Measurements from ENCODE around the gene LIMK1. TPM values are rescaled to one million over a fixed set of nuclear protein-coding genes. Genes with fewer than 3 reads are reported as not detected.

LIMK1 gene
- 55.2 TPM for polyA plus RNA-seq (2013, experiment 1 of 2)
- polyA plus RNA-seq (2013, experiment 2 of 2): 43.4 TPM

GRCh38 chr7:74083117-74083876 lies at the start of gene LIMK1:
Gene LIMK1, plus strand, starts transcription at chr7:74083804. Its CDS starts 187 bp downstream, at chr7:74083991.
- Histone ChIP-seq H3K27ac (ENCODE audit: low read depth, low read length, severe bottlenecking) (peak within 1 kb of the TSS; percentile 73), H3K4me1 (ENCODE audit: control insufficient read depth, insufficient read depth, low read length, poor library complexity, severe bottlenecking) (peaks cover 15% of the 10 kb centered on the region), H3K36me3 (ENCODE audit: control insufficient read depth, insufficient read depth, low read length) (peaks cover 28% of the 10 kb centered on the region), H3K4me3 (ENCODE audit: extremely low read depth, insufficient read depth, low read length, poor library complexity, severe bottlenecking) (peak within 1 kb of the TSS; percentile 73), H3K9me3 (ENCODE audit: control insufficient read depth, low read length) (no peaks in the 10 kb centered on the region)
- WGBS, 2 experiments (ENCODE audit: insufficient coverage in 2 of 2): 16 to 36% methylated on average over 13 to 37 of the region's 71 CpGs

DNA sequence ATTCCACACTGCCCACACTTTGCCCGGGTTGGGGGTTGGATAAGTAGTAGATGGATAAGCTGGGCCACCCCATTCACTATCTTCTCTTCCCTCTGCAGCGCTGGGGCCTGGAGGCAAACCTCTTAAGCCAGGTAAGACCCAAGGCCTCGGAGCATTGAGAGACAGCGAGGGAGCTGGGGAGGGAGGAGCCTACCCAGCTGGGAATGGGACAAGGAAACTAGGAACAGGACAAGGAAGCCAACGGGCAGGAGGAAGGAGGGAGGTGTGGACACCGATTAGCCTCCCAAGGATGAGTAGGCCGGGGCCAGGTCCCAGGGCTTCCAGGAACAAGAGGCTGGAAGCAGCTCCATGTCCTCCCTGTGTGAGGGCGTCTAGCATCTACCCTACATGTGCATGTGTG lies 46.0 kb upstream of the LIMK1 start:
- no peak overlapping the region for H3K4me3 ChIP-seq (ENCODE audit: extremely low read depth, insufficient read depth, low read length, poor library complexity, severe bottlenecking)
- H3K9me3 ChIP-seq (ENCODE audit: control insufficient read depth, low read length): no peaks in the 10 kb centered on the region
- no peak overlapping the region for H3K27ac ChIP-seq (ENCODE audit: low read depth, low read length, severe bottlenecking)
- H3K36me3 ChIP-seq (ENCODE audit: control insufficient read depth, insufficient read depth, low read length): no peaks in the 10 kb centered on the region
- peaks cover 11% of the 10 kb centered on the region for H3K4me1 ChIP-seq (ENCODE audit: control insufficient read depth, insufficient read depth, low read length, poor library complexity, severe bottlenecking)
- 91 to 93% methylated on average over 4 to 6 of the region's 8 CpGs for WGBS, 2 experiments (ENCODE audit: insufficient coverage in 2 of 2)

GRCh38 chr7:74038194-74038961 lies 45.2 kb upstream of the LIMK1 start:
- WGBS, 2 experiments (ENCODE audit: insufficient coverage in 2 of 2): 92 to 95% methylated on average over 10 to 14 of the region's 16 CpGs
- no peaks in the 10 kb centered on the region for H3K36me3 ChIP-seq (ENCODE audit: control insufficient read depth, insufficient read depth, low read length)
- H3K27ac ChIP-seq (ENCODE audit: low read depth, low read length, severe bottlenecking): no peak overlapping the region
- peaks cover 14% of the 10 kb centered on the region for H3K4me1 ChIP-seq (ENCODE audit: control insufficient read depth, insufficient read depth, low read length, poor library complexity, severe bottlenecking)
- no peaks in the 10 kb centered on the region for H3K9me3 ChIP-seq (ENCODE audit: control insufficient read depth, low read length)
- no peak overlapping the region for H3K4me3 ChIP-seq (ENCODE audit: extremely low read depth, insufficient read depth, low read length, poor library complexity, severe bottlenecking)

DNA sequence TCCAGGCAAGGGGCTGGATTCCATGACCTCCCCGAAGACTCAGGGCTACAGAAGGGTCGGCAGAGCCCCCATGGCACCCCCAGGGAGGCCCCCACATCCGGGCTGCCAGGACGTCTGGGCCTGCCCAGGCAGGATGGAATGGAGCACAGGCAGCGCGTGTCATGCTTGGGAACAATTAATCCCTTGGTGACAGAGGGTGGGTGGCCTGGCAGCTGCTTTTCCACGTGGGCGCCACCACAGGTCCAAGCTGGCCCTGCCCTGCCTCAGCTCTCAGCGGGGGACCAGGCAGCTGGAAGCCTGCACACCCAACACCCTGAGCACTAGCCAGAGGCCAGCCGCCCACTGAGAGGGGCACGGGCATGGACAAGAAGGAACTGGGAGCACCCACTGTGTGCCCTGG lies 44.3 kb upstream of the LIMK1 start:
- H3K4me1 ChIP-seq (ENCODE audit: control insufficient read depth, insufficient read depth, low read length, poor library complexity, severe bottlenecking): peaks cover 14% of the 10 kb centered on the region
- no peaks in the 10 kb centered on the region for H3K36me3 ChIP-seq (ENCODE audit: control insufficient read depth, insufficient read depth, low read length)
- no peak overlapping the region for H3K27ac ChIP-seq (ENCODE audit: low read depth, low read length, severe bottlenecking)
- H3K9me3 ChIP-seq (ENCODE audit: control insufficient read depth, low read length): no peaks in the 10 kb centered on the region
- 92 to 93% methylated on average over 10 to 11 of the region's 11 CpGs for WGBS, 2 experiments (ENCODE audit: insufficient coverage in 2 of 2)
- H3K4me3 ChIP-seq (ENCODE audit: extremely low read depth, insufficient read depth, low read length, poor library complexity, severe bottlenecking): no peak overlapping the region

DNA sequence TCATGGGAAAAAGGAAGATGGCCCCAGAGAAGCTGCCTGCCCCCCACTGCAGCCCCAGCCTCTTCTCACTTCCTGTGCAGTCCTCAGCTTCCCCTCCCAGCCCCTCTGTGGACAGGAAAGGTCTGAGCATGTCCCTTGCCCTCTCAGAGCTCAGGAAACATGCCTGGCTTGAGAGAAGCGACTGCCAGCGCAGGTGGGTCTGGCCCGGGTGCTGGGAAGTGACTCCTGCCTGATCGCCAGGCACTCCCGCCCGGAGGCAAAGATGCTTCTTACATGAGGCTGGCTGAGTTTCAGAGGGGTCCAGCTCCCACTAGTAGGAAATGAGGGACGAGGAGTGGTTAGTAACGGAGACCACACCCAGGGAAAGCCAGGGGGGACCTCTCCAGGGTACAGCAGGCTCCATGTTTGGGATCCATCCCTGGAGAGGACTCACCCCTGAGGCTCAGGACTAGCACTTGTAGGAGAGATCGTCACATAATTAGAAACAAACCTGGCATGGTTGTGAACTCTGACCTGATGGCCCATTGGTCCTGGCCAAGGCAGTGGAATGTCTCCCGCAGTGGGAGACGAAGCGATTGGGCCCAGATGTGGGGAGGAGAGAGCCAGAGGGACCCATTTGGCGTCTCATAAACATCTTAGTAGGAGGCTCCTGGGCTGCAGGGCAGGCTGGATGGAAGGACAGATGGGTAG lies 43.4 kb upstream of the LIMK1 start:
- H3K4me3 ChIP-seq (ENCODE audit: extremely low read depth, insufficient read depth, low read length, poor library complexity, severe bottlenecking): no peak overlapping the region
- H3K9me3 ChIP-seq (ENCODE audit: control insufficient read depth, low read length): no peaks in the 10 kb centered on the region
- no peak overlapping the region for H3K27ac ChIP-seq (ENCODE audit: low read depth, low read length, severe bottlenecking)
- H3K4me1 ChIP-seq (ENCODE audit: control insufficient read depth, insufficient read depth, low read length, poor library complexity, severe bottlenecking): peaks cover 15% of the 10 kb centered on the region
- H3K36me3 ChIP-seq (ENCODE audit: control insufficient read depth, insufficient read depth, low read length): no peaks in the 10 kb centered on the region
- 86 to 89% methylated on average over 10 to 13 of the region's 13 CpGs for WGBS, 2 experiments (ENCODE audit: insufficient coverage in 2 of 2)

DNA sequence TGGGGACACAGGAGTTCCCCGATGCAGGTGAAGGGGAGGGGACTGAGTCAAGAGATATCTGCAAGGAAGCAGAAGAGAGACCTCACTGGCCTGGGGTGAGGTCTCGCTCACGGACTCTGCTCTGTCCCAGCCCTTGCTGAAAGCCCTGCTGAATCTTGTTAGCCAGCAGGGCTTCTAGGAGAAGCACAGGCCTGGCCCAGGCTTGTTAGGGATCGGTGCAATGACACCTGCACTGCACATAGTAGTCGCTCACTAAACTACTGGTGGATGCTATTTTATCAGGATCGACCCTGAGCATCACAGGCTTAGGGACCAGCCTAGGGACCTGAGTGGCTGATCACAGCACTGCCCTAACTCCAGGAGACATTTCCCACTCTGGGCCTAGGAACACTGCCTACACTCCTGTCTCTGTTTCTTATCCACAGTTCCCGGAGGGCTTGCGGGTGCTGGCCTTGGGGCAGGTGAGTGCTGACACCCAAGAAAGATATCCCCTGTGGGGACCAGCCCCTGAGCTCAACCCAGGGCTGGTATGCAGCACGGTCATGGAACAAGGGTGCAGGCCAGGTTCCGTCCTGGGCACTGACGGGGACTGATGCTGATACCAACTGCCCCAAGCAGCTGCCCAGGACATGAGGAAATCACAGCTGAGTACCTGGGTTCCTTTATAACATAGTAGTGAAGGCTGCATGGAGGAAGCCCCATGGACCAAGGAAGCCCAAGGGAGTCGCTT lies 42.6 kb upstream of the LIMK1 start:
- Histone ChIP-seq H3K9me3 (ENCODE audit: control insufficient read depth, low read length) (no peaks in the 10 kb centered on the region), H3K36me3 (ENCODE audit: control insufficient read depth, insufficient read depth, low read length) (no peaks in the 10 kb centered on the region), H3K4me1 (ENCODE audit: control insufficient read depth, insufficient read depth, low read length, poor library complexity, severe bottlenecking) (peaks cover 15% of the 10 kb centered on the region), H3K4me3 (ENCODE audit: extremely low read depth, insufficient read depth, low read length, poor library complexity, severe bottlenecking) (no peak overlapping the region), H3K27ac (ENCODE audit: low read depth, low read length, severe bottlenecking) (no peak overlapping the region)
- WGBS, 2 experiments (ENCODE audit: insufficient coverage in 2 of 2): 91 to 98% methylated on average over 12 of the region's 12 CpGs

DNA sequence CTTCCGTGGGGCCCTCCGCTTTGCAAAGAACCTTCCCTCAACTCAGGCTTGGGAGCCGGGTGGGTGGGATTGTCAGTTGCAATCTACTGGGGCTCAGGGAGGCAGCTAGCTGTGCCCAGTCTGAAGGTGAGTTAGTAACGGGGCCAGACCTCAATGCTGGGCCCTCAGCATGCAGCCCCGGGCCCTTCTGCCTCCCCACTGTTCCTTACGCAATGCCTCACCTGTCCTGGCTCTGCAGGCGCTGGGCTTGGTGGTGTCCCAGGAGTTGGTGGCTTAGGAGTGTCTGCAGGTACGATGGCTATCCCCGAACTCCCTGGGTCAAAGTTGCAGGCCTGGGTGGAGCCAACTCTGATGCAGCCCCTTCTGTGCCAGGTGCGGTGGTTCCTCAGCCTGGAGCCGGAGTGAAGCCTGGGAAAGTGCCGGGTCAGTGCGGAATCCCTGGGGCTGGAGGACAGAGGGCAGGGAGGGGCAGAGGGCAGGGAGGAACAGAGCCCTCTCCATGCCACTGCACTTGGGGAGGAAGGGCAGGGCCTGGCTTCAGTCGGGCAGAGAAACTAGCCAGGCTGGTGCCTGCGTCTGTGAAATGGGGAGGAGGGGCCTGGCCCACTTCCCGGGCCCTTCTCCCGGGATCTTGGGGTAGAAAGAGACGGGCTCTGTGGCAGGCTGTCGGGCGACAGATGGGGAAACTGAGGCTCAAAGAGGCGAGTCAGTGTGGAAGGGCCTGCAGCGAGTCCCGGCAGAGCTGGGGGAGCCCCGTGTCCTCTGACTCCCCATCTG lies 40.7 kb upstream of the LIMK1 start:
- H3K4me1 ChIP-seq (ENCODE audit: control insufficient read depth, insufficient read depth, low read length, poor library complexity, severe bottlenecking): peaks cover 15% of the 10 kb centered on the region
- no peak overlapping the region for H3K27ac ChIP-seq (ENCODE audit: low read depth, low read length, severe bottlenecking)
- H3K4me3 ChIP-seq (ENCODE audit: extremely low read depth, insufficient read depth, low read length, poor library complexity, severe bottlenecking): no peak overlapping the region
- no peaks in the 10 kb centered on the region for H3K9me3 ChIP-seq (ENCODE audit: control insufficient read depth, low read length)
- WGBS, 2 experiments (ENCODE audit: insufficient coverage in 2 of 2): 66 to 73% methylated on average over 21 to 22 of the region's 24 CpGs
- no peaks in the 10 kb centered on the region for H3K36me3 ChIP-seq (ENCODE audit: control insufficient read depth, insufficient read depth, low read length)

GRCh38 chr7:74043523-74043951 lies 40.1 kb upstream of the LIMK1 start:
- WGBS, 2 experiments (ENCODE audit: insufficient coverage in 2 of 2): 44 to 57% methylated on average over 7 to 9 of the region's 9 CpGs
- Histone ChIP-seq H3K9me3 (ENCODE audit: control insufficient read depth, low read length) (no peaks in the 10 kb centered on the region), H3K4me3 (ENCODE audit: extremely low read depth, insufficient read depth, low read length, poor library complexity, severe bottlenecking) (no peak overlapping the region), H3K4me1 (ENCODE audit: control insufficient read depth, insufficient read depth, low read length, poor library complexity, severe bottlenecking) (peaks cover 15% of the 10 kb centered on the region), H3K36me3 (ENCODE audit: control insufficient read depth, insufficient read depth, low read length) (no peaks in the 10 kb centered on the region), H3K27ac (ENCODE audit: low read depth, low read length, severe bottlenecking) (no peak overlapping the region)

DNA sequence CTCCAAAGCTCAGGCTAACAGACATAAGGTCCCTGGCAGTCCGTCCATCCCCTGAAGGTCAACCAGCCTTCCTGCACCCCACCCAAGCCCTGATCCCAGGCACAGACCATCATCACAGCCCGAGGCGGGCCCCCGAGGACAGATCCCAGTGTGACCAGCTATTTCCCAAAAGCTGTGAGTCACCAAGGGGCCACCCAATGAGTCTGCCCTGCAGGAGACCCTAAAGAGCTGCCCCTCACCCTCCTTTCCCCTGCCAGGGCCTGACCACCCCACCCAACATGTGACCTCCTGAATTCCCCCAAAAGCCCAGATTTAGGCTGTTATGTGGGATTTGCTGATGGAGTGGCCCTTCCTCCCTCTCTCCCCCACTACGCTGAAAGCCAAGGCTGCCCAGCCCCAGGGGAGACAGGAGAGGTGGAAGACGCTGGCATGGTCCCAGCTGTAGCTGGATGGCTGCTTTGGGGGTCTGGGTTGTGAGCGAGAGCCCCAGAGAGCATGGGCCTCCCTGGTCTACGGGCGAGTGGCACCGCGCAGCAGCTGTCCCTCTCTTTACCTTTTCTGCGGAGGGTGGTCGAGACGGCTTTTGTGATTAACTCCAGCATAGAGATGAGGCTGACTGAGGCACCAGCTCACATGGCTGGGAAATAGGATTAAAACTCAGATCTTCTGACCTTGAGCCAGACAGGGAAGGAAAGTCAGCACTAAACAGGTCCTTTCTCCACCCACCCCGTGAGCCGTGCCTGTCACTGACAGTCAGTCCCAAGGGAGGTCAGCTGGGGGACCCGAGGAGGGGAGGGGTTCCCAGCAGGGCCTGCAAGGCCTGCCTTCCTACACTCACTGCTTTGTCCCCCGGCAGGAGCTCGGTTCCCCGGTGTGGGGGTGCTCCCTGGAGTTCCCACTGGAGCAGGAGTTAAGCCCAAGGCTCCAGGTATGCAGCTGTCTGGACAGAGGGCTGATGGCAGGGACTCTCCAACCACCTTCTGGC lies 38.9 kb upstream of the LIMK1 start:
- no peaks in the 10 kb centered on the region for H3K36me3 ChIP-seq (ENCODE audit: control insufficient read depth, insufficient read depth, low read length)
- WGBS, 2 experiments (ENCODE audit: insufficient coverage in 2 of 2): 84 to 85% methylated on average over 13 to 17 of the region's 20 CpGs

More for the DNA sequence above, 38.9 kb upstream of the LIMK1 start:
- Histone ChIP-seq H3K9me3 (ENCODE audit: control insufficient read depth, low read length) (no peaks in the 10 kb centered on the region), H3K4me1 (ENCODE audit: control insufficient read depth, insufficient read depth, low read length, poor library complexity, severe bottlenecking) (peaks cover 15% of the 10 kb centered on the region), H3K4me3 (ENCODE audit: extremely low read depth, insufficient read depth, low read length, poor library complexity, severe bottlenecking) (no peak overlapping the region), H3K27ac (ENCODE audit: low read depth, low read length, severe bottlenecking) (no peak overlapping the region)
